ENCODE results near the gene PTPRA. TPM values are rescaled to one million over a fixed set of nuclear protein-coding genes. Genes with fewer than 3 reads are reported as not detected.
"Not testable (repeated sequence)": the region's sequence is repeated elsewhere in the genome, so short reads cannot be mapped to it uniquely, and the experiment has no call there.

Gene PTPRA
- total RNA-seq, 2 donors from 2014 or later: 72.1 to 76.5 TPM

DNA sequence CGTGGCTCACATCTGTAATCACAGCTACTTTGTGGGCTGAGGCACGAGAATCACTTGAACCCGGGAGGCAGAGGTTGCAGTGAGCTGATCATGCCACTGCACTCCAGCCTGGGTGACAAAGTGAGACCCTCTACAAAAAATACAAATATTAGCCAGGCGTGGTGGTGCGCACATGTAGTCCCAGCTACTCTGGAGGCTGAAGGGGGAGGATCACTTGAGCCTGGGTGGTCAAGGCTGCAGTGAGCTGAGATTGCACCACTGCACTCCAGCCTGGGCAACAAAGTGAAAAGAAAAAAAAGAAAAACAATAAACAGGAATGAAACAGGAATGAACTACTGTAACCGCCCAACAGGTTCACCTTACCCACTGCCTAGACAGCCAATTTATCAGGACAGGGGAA is 190.8 kb downstream of the PTPRA start:
- not testable (repeated sequence) for H3K27ac Mint-ChIP-seq; ATAC-seq; H3K27me3 Mint-ChIP-seq; DNase-seq; H3K36me3 Mint-ChIP-seq (ENCODE audit: low read depth); H3K4me3 Mint-ChIP-seq; H3K9me3 ChIP-seq (ENCODE audit: control insufficient read depth, low read length, poor library complexity, severe bottlenecking)
- peaks cover 31% of the 10 kb centered on the region for H3K4me1 Mint-ChIP-seq

DNA sequence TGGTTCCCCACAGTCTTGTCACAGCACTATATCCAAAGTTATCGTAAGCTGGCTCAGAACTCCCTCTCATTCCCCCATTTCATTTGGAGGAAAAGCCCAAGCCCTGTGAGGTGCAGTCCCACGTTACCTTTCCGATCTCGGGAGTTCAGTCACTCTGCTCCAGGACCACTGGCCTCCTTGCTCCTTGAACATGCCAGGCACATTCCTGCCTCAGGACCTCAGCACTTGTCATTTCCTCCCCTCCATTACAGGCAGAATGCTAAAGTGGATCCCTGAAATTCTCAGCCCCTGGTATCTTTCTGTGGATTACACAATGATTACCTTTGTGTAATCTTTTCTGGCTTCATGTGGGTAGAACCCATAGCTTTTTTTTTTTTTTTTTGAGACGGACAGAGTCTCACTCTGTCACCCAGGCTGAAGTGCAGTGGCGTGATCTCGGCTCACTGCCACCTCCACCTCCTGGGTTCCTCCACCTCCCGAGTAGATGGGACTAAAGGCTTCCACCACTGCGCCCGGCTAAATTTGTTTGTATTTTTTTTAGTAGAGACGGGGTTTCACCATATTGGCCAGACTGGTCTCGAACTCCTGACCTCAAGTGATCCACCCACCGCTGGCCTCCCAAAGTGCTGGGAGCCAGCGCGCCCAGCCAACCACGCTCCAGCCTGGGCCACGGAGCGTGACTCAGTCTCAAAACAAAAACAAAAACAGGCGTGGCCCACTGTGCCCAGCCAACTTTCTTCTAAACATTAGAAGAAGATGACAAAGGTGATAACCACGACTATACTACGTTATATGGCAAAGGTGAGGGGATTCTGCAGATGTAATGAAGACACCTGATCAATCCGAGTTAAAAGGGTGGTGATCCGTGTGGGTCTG is 194.1 kb downstream of the PTPRA start:
- ATAC-seq (no peak), DNase-seq (no peak)
- no peaks in the 10 kb centered on the region for H3K9me3 ChIP-seq (ENCODE audit: control insufficient read depth, low read length, poor library complexity, severe bottlenecking)
- Mint-ChIP-seq H3K36me3 (ENCODE audit: low read depth) (peaks cover 2% of the 10 kb centered on the region), H3K4me3 (no peak overlapping the region), H3K27ac (peak overlapping the region; percentile 69), H3K27me3 (no peaks in the 10 kb centered on the region), H3K4me1 (peaks cover 28% of the 10 kb centered on the region)

DNA sequence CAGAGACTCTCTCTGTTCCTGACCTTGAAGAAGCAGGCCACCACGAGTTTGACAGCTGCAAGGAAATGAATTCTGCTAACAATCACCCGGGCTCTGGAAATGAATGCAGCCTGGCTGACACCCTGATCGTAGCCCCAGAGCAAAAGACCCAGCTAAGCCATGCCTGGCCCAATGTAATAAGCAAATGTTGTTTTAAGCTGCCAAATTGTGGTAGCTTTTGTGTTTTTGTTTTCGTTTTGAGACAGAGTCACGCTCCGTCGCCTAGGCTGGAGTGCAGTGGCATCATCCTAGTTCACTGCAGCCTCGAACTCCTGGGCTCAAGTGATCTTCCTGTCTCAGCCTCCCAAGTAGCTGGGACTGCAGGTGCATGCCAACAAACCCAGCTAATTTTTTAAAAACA is 194.8 kb downstream of the PTPRA start:
- no peak overlapping the region for H3K4me3 Mint-ChIP-seq
- no peak overlapping the region for H3K27ac Mint-ChIP-seq
- H3K36me3 Mint-ChIP-seq (ENCODE audit: low read depth): peaks cover 2% of the 10 kb centered on the region
- ATAC-seq (no peak), DNase-seq (no peak)
- peaks cover 31% of the 10 kb centered on the region for H3K4me1 Mint-ChIP-seq
- H3K27me3 Mint-ChIP-seq: no peaks in the 10 kb centered on the region
- H3K9me3 ChIP-seq (ENCODE audit: control insufficient read depth, low read length, poor library complexity, severe bottlenecking): no peaks in the 10 kb centered on the region

DNA sequence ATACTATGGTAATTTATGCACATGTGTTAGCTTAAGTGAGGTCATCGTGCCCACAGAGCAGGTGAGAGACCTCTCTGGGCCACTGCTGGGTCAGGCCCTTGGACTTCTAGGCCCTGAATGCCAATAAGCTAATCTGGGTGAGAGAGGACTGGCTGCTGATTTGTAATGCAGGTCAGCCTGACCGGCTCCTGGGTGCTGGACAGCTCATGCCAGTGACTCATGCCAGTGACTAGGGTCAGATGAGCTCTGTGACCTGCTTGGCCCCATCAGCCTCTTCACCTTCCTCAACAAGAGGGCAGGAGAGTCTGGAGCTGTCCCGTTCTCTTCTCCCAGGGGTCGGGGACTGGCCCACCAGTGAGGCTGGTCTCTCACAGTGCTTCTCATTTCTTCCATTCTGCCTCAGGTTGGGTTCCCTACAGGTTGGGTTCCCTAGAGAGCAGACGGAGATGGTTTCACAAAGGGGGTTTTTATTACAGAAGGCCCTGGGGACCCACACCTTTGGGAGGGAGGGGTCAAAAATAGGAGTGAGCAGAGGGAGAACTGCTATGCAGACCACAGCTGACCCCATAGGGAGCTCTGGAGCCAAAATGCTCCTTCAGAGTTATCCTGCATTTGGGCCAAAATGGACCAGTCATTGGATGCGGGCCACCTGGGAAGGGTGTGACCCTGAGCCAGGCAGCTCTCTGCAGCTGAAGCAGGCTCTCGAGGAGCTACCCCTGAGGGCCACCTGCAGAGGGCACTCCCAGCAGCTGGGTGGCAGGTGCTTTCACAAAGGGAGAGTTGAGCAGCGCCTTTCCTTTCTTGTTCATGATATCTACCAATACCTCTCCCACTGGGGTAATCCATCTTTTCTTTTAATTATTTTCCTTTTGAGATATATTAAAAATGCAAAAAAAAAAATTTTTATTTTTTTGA is 196.0 kb downstream of the PTPRA start:
- ATAC-seq: peak; percentile 26
- H3K4me1 Mint-ChIP-seq: peaks cover 31% of the 10 kb centered on the region
- DNase-seq: no peak
- H3K9me3 ChIP-seq (ENCODE audit: control insufficient read depth, low read length, poor library complexity, severe bottlenecking): no peaks in the 10 kb centered on the region
- H3K27me3 Mint-ChIP-seq: no peaks in the 10 kb centered on the region
- H3K4me3 Mint-ChIP-seq: no peak overlapping the region
- H3K27ac Mint-ChIP-seq: no peak overlapping the region
- peaks cover 2% of the 10 kb centered on the region for H3K36me3 Mint-ChIP-seq (ENCODE audit: low read depth)

DNA sequence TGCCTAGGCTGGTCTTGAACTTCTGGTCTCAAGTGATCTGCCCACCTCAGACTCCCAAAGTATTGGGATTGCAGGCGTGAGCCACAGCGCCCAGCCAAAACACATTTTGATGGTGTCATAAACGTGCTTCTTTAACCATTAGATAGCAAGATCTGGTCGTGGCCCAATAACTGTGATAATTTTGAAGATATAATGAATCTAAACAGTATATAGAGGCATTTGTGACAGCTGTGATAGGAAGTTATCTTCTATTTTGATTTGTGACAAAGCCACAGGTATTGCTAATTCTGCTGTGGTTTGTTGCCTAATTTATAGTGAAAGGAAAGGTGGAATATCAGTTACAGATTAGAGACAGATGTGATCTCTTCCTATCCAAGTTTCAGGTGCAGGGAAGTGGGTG is 197.4 kb downstream of the PTPRA start:
- no peak for DNase-seq
- no peaks in the 10 kb centered on the region for H3K9me3 ChIP-seq (ENCODE audit: control insufficient read depth, low read length, poor library complexity, severe bottlenecking)
- no peaks in the 10 kb centered on the region for H3K27me3 Mint-ChIP-seq
- H3K4me3 Mint-ChIP-seq: peak overlapping the region; percentile 87
- no peak for ATAC-seq
- H3K36me3 Mint-ChIP-seq (ENCODE audit: low read depth): peaks cover 2% of the 10 kb centered on the region
- H3K4me1 Mint-ChIP-seq: peaks cover 23% of the 10 kb centered on the region
- H3K27ac Mint-ChIP-seq: peak overlapping the region; percentile 91

DNA sequence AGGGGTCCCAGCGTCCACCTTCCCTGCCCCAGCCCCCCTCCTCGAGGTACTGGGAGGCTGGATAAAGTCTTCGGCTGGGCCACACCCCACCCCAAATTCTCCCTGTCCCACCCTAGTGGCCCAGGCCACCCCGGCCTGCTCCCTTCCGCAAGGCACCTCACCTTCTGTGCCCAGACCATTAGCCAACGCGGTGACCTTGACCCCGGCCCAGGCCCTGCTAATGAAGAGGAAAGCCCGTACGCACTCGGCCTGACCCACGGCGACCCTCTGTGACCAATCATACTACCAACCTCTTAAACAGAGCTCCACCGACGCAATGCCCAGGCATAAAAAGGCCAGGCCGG is 198.0 kb downstream of the PTPRA start:
- Mint-ChIP-seq H3K36me3 (ENCODE audit: low read depth) (peaks cover 2% of the 10 kb centered on the region), H3K27me3 (no peaks in the 10 kb centered on the region), H3K4me1 (peaks cover 23% of the 10 kb centered on the region), H3K27ac (peak overlapping the region; percentile 91), H3K4me3 (peak overlapping the region; percentile 87)
- H3K9me3 ChIP-seq (ENCODE audit: control insufficient read depth, low read length, poor library complexity, severe bottlenecking): no peaks in the 10 kb centered on the region
- ATAC-seq (no peak), DNase-seq (no peak)

DNA sequence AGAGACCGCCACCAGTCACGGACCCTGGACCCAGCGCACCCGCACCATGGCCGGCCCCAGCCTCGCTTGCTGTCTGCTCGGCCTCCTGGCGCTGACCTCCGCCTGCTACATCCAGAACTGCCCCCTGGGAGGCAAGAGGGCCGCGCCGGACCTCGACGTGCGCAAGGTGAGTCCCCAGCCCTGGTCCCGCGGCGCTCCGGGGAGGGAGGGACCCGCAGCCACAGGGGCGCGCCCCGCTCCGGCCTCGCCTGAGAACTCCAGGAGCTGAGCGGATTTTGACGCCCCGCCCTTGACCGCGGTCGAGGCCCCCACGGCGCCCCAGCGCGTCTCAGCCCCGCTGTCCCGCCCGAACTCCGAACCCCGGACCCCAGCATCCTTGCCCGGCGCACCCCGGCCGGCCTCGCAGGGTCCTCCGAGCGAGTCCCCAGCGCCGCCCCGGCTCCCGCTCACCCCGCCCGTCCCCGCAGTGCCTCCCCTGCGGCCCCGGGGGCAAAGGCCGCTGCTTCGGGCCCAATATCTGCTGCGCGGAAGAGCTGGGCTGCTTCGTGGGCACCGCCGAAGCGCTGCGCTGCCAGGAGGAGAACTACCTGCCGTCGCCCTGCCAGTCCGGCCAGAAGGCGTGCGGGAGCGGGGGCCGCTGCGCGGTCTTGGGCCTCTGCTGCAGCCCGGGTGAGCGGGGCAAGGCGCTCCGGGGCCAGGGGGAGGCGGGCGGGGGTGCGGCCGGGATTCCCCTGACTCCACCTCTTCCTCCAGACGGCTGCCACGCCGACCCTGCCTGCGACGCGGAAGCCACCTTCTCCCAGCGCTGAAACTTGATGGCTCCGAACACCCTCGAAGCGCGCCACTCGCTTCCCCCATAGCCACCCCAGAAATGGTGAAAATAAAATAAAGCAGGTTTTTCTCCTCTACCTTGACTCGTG is 198.6 kb downstream of the PTPRA start, which contains the start of gene OXT:
Gene OXT (plus strand): TSS at position 11 of the 920 bp plus-strand sequence. CDS start 36 bp downstream, at position 47.
- Mint-ChIP-seq H3K36me3 (ENCODE audit: low read depth) (peaks cover 2% of the 10 kb centered on the region), H3K27ac (peak within 1 kb of the TSS; percentile 91)

DNA sequence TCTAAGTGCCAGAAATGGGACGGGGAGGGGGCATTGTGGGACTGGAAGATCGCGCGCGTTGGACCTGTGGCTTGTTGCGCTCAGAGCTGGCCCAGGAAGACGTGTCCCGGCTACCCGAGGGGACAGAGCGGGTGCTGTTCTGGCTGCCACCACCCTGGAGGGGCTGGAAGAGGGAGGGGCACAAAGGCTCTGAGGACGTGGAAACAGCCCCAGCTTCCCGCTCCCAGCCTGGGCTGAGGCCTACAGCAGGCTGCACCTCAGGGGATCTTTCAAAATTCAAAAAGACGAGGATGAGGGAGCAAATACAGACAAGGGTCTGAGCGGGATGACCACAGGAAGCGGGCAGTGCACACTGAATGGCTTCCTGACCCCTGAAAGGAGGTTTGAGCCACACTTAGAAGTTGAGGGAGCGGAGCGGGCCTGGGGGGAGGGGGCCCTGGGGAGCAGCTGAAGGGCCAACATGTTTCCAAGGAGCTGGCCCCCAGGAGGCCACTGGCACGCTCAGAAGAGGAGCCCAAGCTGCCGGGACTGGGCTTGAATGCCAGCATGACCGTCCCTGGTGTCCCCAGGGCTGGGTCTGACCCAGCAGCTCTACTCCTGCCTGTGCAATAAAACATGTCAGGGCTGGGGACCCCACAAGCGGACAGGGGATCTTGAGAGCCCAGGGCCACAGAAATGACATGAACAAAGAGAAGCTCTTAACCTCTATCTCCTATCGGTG is 199.4 kb downstream of the PTPRA start:
- DNase-seq (no peak), ATAC-seq (no peak)
- H3K4me3 Mint-ChIP-seq: peak overlapping the region; percentile 87
- peak overlapping the region; percentile 80 for H3K27ac Mint-ChIP-seq
- peaks cover 26% of the 10 kb centered on the region for H3K4me1 Mint-ChIP-seq
- H3K27me3 Mint-ChIP-seq: no peaks in the 10 kb centered on the region
- peaks cover 2% of the 10 kb centered on the region for H3K36me3 Mint-ChIP-seq (ENCODE audit: low read depth)
- H3K9me3 ChIP-seq (ENCODE audit: control insufficient read depth, low read length, poor library complexity, severe bottlenecking): no peaks in the 10 kb centered on the region

More for the DNA sequence above, 198.6 kb downstream of the PTPRA start, which contains the start of gene OXT:
- Mint-ChIP-seq H3K27me3 (no peaks in the 10 kb centered on the region), H3K4me1 (peaks cover 23% of the 10 kb centered on the region), H3K4me3 (peak within 1 kb of the TSS; percentile 87)
- peak; percentile 58 to 69 (median 65) for DNase-seq
- no peaks in the 10 kb centered on the region for H3K9me3 ChIP-seq (ENCODE audit: control insufficient read depth, low read length, poor library complexity, severe bottlenecking)
- peak; percentile 88 for ATAC-seq

DNA sequence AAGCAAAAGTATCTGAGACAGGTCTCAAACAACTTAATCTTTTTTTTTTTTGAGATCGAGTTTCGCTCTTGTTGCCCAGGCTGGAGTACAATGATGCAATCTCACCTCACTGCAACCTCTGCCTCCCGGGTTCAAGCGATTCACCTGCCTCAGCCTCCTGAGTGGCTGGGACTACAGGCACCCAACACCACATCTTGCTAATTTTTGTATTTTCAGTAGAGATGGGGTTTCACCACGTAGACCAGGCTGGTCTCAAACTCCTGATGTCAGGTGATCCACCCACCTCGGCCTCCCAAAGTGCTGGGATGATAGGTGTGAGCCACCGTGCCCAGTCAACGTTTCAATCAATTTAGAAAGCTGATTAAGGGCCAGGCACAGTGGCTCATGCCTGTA is 200.0 kb downstream of the PTPRA start:
- H3K27me3 Mint-ChIP-seq; DNase-seq; ATAC-seq; H3K36me3 Mint-ChIP-seq (ENCODE audit: low read depth); H3K9me3 ChIP-seq (ENCODE audit: control insufficient read depth, low read length, poor library complexity, severe bottlenecking): not testable (repeated sequence)
- Mint-ChIP-seq H3K4me1 (peaks cover 27% of the 10 kb centered on the region), H3K27ac (peak overlapping the region; percentile 80), H3K4me3 (peak overlapping the region; percentile 33)

DNA sequence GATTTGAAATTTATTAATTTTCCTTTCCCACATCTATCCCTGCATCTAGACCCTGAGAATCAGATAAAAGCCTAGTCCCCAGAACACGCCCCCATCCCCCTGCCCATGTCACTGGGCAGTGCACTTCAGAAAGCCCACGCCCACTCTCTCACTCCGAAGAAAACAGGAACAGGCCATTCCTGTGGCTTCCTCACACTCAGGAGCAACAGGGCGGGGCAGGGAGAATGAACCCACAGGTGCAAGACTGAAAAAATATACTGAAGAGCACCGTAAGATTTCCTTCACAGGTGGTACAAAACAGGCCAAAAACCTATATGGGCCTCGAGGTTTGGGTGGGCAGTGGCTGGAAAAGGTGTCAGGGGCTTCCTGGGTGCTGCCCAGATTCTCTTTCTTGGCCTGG is 201.5 kb downstream of the PTPRA start:
- H3K9me3 ChIP-seq (ENCODE audit: control insufficient read depth, low read length, poor library complexity, severe bottlenecking): no peaks in the 10 kb centered on the region
- Mint-ChIP-seq H3K4me3 (no peak overlapping the region), H3K36me3 (ENCODE audit: low read depth) (no peaks in the 10 kb centered on the region), H3K4me1 (peaks cover 24% of the 10 kb centered on the region), H3K27me3 (no peaks in the 10 kb centered on the region), H3K27ac (no peak overlapping the region)
- DNase-seq: no peak
- ATAC-seq: no peak

DNA sequence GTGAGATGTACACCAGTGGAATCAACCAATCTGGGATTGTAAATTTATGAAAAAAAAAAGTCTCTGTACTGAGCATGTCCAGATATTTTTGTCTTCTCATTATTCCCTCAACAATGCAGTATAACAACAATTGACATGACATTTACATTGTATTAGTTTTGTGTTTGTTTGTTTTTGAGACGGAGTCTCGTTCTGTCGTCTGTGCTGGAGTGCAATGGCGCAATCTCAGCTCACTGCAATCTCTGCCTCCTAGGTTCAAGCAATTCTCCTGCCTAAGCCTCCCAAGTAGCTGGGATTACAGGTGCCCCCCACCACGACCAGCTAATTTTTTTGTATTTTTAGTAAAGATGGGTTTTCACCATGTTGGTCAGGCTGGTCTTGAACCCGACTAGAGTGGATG is 202.0 kb downstream of the PTPRA start:
- DNase-seq; H3K36me3 Mint-ChIP-seq (ENCODE audit: low read depth); H3K27ac Mint-ChIP-seq; H3K9me3 ChIP-seq (ENCODE audit: control insufficient read depth, low read length, poor library complexity, severe bottlenecking); H3K27me3 Mint-ChIP-seq; H3K4me3 Mint-ChIP-seq; ATAC-seq: not testable (repeated sequence)
- H3K4me1 Mint-ChIP-seq: peaks cover 24% of the 10 kb centered on the region

DNA sequence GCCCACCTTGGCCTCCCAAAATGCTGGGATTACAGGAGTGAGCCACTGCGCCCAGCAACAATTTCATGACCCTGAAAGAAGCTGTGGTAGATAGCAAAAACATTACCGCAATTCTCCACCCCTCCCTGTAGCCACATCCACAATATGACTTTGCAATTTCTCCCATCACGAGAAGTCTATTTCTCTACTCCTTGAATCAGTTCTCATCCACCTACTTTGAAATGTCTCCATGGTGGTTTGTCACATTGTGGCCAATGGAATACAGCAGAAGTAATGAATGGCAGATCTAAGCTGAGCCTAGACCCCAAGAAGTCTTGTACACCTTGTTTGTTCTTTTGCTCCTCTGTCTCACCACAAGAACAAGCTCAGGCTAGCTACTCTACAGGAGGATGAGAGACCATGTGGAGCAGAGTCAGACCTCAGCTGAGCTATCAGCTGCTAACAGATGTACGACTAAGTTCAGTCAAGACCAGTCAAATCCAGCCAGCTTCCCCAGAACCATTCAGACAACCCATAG is 204.4 kb downstream of the PTPRA start:
- DNase-seq: no peak
- H3K27me3 Mint-ChIP-seq: peaks cover 22% of the 10 kb centered on the region
- peak; percentile 45 for ATAC-seq

More for the DNA sequence above, 204.4 kb downstream of the PTPRA start:
- H3K4me1 Mint-ChIP-seq: peaks cover 15% of the 10 kb centered on the region
- peaks cover 2% of the 10 kb centered on the region for H3K36me3 Mint-ChIP-seq (ENCODE audit: low read depth)
- no peaks in the 10 kb centered on the region for H3K9me3 ChIP-seq (ENCODE audit: control insufficient read depth, low read length, poor library complexity, severe bottlenecking)
- peak overlapping the region; percentile 36 for H3K4me3 Mint-ChIP-seq
- H3K27ac Mint-ChIP-seq: no peak overlapping the region

All from T-helper 17 cell (primary cell).